Caki2 (cell line): ENCODE results near the gene POLDIP2. TPM values are rescaled to one million over a fixed set of nuclear protein-coding genes. Genes with fewer than 3 reads are reported as not detected.

Experiments used
- total RNA-seq: library from RNA; depleted of rRNA; stranded (reverse); fragments of >200 nt; shearing (Covaris generic); gene quantifications from 2 replicates; pipeline ENCODE4 v1.2.3, GENCODE V29; 2014; ENCODE audit warnings: low replicate concordance; rRNA removed

Gene POLDIP2
- total RNA-seq, 1 experiment from 2014 or later = 138 TPM

Other genes with a start within 250 kb of the POLDIP2 start
- gene TMEM97, start 38.3 kb downstream of the POLDIP2 start, total RNA-seq = 44.4 and 45.1 TPM in 2 replicates
- 35.8 and 39.6 TPM in 2 replicates for gene IFT20, start 22.1 kb downstream of the POLDIP2 start, total RNA-seq
- 28.4 and 69.6 TPM in 2 replicates for gene TNFAIP1, start 21.8 kb downstream of the POLDIP2 start, total RNA-seq
- not detected in 2 replicates for gene SEBOX, start 7.7 kb upstream of the POLDIP2 start, total RNA-seq
- not detected in 2 replicates for gene VTN, start 12.8 kb upstream of the POLDIP2 start, total RNA-seq
- 4.2 and 5.0 TPM in 2 replicates for gene SARM1, start 14.2 kb upstream of the POLDIP2 start, total RNA-seq
- gene SLC46A1, start 48.7 kb upstream of the POLDIP2 start, total RNA-seq = 24.3 and 33.0 TPM in 2 replicates
- gene SLC13A2, start 116.1 kb upstream of the POLDIP2 start, total RNA-seq = not detected in 2 replicates
- gene FOXN1, start 148.8 kb upstream of the POLDIP2 start, total RNA-seq = not detected in 2 replicates
- gene UNC119, start 195.1 kb upstream of the POLDIP2 start, total RNA-seq = 47.6 and 67.4 TPM in 2 replicates
- 62.5 and 73.2 TPM in 2 replicates for gene PIGS, start 214.0 kb upstream of the POLDIP2 start, total RNA-seq
- 178 and 219 TPM in 2 replicates for gene ALDOC, start 219.4 kb upstream of the POLDIP2 start, total RNA-seq
- 73.0 and 355 TPM in 2 replicates for gene SPAG5, start 241.5 kb upstream of the POLDIP2 start, total RNA-seq